ENCODE results near the gene SHISA7. TPM values are rescaled to one million over a fixed set of nuclear protein-coding genes. Genes with fewer than 3 reads are reported as not detected.

SHISA7 gene
- total and polyA plus RNA-seq, 10 donors = 0.03 to 0.27 TPM; not detected in 8

GRCh38 chr19:55387736-55388497 lies 55.2 kb downstream of the SHISA7 start:
- no peak for TF ChIP-seq POLR2A (IDR thresholded peaks at IDR 0.05)
- TF ChIP-seq CTCF (IDR thresholded peaks at IDR 0.05 in 8 of 11, conservative IDR thresholded peaks at IDR 0.05 in 3 of 11) = no peak
- peak in 2 of 3 donors; percentile 39 to 46 for TF ChIP-seq POLR2AphosphoS5 (IDR thresholded peaks at IDR 0.05)
- WGBS, 5 donors = 87 to 93% (median 88%) methylated on average over 6 to 24 of the region's 24 CpGs
- Histone ChIP-seq H3K9me3 (no peaks in the 10 kb centered on the region), H3K27ac (peak overlapping the region in 2 of 8 donors; percentile 90 to 92), H3K4me1 (peaks cover 42 to 75% (median 59%) of the 10 kb centered on the region in 6 donors), H3K27me3 (replicated peaks in 1 of 7) (no peaks in the 10 kb centered on the region), H3K4me3 (peak overlapping the region in 6 of 8 donors; percentile 74 to 95 (median 90)), H3K36me3 (peaks cover 4 to 63% (median 48%) of the 10 kb centered on the region in 6 donors)
- intact Hi-C loops (cut with DNase I; ENCODE audit: low total_unique reads) = no loop called here
- DNase-seq = no peak

GRCh38 chr19:55386493-55386971 lies 56.6 kb downstream of the SHISA7 start:
- 1 to 4% (median 1%) methylated on average over 20 to 33 of the region's 33 CpGs for whole genome bisulfite sequencing, 5 donors
- Histone ChIP-seq H3K27me3 (replicated peaks in 1 of 7) (no peaks in the 10 kb centered on the region), H3K27ac (peak overlapping the region; percentile 88 to 96 (median 93)), H3K4me1 (peaks cover 43 to 80% (median 62%) of the 10 kb centered on the region in 6 donors), H3K4me3 (peak overlapping the region; percentile 74 to 96 (median 90)), H3K9me3 (no peaks in the 10 kb centered on the region), H3K36me3 (peaks cover 4 to 51% (median 43%) of the 10 kb centered on the region in 6 donors)
- intact Hi-C loops (cut with DNase I; ENCODE audit: low total_unique reads) = no loop called here
- peak; percentile 83 for DNase-seq
- TF ChIP-seq POLR2AphosphoS5 (IDR thresholded peaks at IDR 0.05) = no peak
- TF ChIP-seq POLR2A (IDR thresholded peaks at IDR 0.05) = no peak
- no peak for TF ChIP-seq CTCF (IDR thresholded peaks at IDR 0.05 in 8 of 11, conservative IDR thresholded peaks at IDR 0.05 in 3 of 11)

- intact Hi-C loops (cut with DNase I; ENCODE audit: low total_unique reads) = no loop called here
- peaks cover 43 to 73% (median 59%) of the 10 kb centered on the region in 6 donors for H3K4me1 ChIP-seq
These were observed 57.2 kb downstream of the SHISA7 start, which contains the start of gene RPL28 for GRCh38 chr19:55385724-55386492. Gene RPL28, plus strand, starts transcription at chr19:55385932. Its CDS starts 426 bp downstream, at chr19:55386358.

More at GRCh38 chr19:55385724-55386492, 57.2 kb downstream of the SHISA7 start, which contains the start of gene RPL28:
- peak within 1 kb of the TSS; percentile 74 to 96 (median 90) for H3K4me3 ChIP-seq
- peaks cover 4 to 44% (median 38%) of the 10 kb centered on the region in 6 donors for H3K36me3 ChIP-seq
- DNase-seq = peak; percentile 99
- 0 to 1% (median 0%) methylated on average over 46 to 68 of the region's 68 CpGs for WGBS, 5 donors
- H3K27me3 ChIP-seq (replicated peaks in 1 of 7) = no peaks in the 10 kb centered on the region
- no peaks in the 10 kb centered on the region for H3K9me3 ChIP-seq
- H3K27ac ChIP-seq = peak within 1 kb of the TSS; percentile 88 to 96 (median 93)
- TF ChIP-seq CTCF (IDR thresholded peaks at IDR 0.05 in 8 of 11, conservative IDR thresholded peaks at IDR 0.05 in 3 of 11) (peak in 1 of 11 experiments; percentile 21), POLR2A (IDR thresholded peaks at IDR 0.05) (peak; percentile 96 to 99 (median 97)), POLR2AphosphoS5 (IDR thresholded peaks at IDR 0.05) (peak; percentile 100)

Data from spleen (tissue), 11 donors.